OCI-LY1 (cell line): Measurements from ENCODE around the gene MTUS2.

Experiments used
- H2AFZ ChIP-seq: fragments of 200-600 bp; sonication (generic), shearing (Covaris generic); 2 replicates; pipeline ENCODE4 v1.6.0; 2014; ENCODE audit warnings: antibody characterized with exemption, mild to moderate bottlenecking, low read length
- H3F3A ChIP-seq: fragments of 200-600 bp; sonication (generic), shearing (Covaris generic); 2 replicates; pipeline ENCODE4 v1.6.0; 2014; ENCODE audit warnings: mild to moderate bottlenecking, antibody characterized with exemption, low read length, moderate library complexity; ENCODE audit not compliant: insufficient read depth
- H3K27ac ChIP-seq: fragments of 200-600 bp; sonication (generic); 2 replicates; pipeline ENCODE4 v1.5.1; 2014; ENCODE audit warnings: low read length, mixed run types, mild to moderate bottlenecking, low read depth; ENCODE audit not compliant: poor library complexity, severe bottlenecking
- H3K27me3 ChIP-seq: fragments of 200-600 bp; sonication (generic); 2 replicates; pipeline ENCODE4 v1.6.0; 2014; ENCODE audit warnings: antibody characterized with exemption, mild to moderate bottlenecking, low read length, moderate library complexity; ENCODE audit not compliant: insufficient read depth
- H3K36me3 ChIP-seq: fragments of 200-600 bp; sonication (generic); 2 replicates; pipeline ENCODE4 v1.6.1; 2014; ENCODE audit warnings: mild to moderate bottlenecking, antibody characterized with exemption, low read length, moderate library complexity, mixed read lengths; ENCODE audit not compliant: insufficient read depth
- H3K4me1 ChIP-seq: fragments of 200-600 bp; sonication (generic); 2 replicates; pipeline ENCODE4 v1.5.1; 2014; ENCODE audit warnings: mild to moderate bottlenecking, low read length, moderate library complexity; ENCODE audit not compliant: insufficient read depth, severe bottlenecking
- H3K4me2 ChIP-seq: fragments of 200-600 bp; sonication (generic), shearing (Covaris generic); 2 replicates; pipeline ENCODE4 v1.6.1; 2014; ENCODE audit warnings: low read length
- H3K4me3 ChIP-seq: fragments of 200-600 bp; sonication (generic); 2 replicates; pipeline ENCODE4 v1.5.1; 2014; ENCODE audit warnings: low read length, low read depth, mild to moderate bottlenecking, mixed read lengths; ENCODE audit not compliant: poor library complexity, severe bottlenecking
- H3K79me2 ChIP-seq: fragments of 200-600 bp; shearing (Covaris generic); 2 replicates; pipeline ENCODE4 v1.6.1; 2016; ENCODE audit warnings: mixed run types, low read length, mixed read lengths; ENCODE audit not compliant: insufficient read depth
- H3K9ac ChIP-seq: fragments of 200-600 bp; sonication (generic), shearing (Covaris generic); 2 replicates; pipeline ENCODE4 v1.6.1; 2014; ENCODE audit warnings: mild to moderate bottlenecking, low read length, mixed read lengths
- H3K9me2 ChIP-seq: fragments of 200-600 bp; sonication (generic), shearing (Covaris generic); 2 replicates; pipeline ENCODE4 v1.6.1; 2014; ENCODE audit warnings: low read depth, mild to moderate bottlenecking, low read length, mixed read lengths
- H3K9me3 ChIP-seq: fragments of 200-600 bp; shearing (Covaris generic); 2 replicates; pipeline ENCODE4 v1.6.1; 2014; ENCODE audit warnings: low read length, mixed read lengths
- H4K20me1 ChIP-seq: fragments of 200-600 bp; sonication (generic), shearing (Covaris generic); 2 replicates; pipeline ENCODE4 v1.6.0; 2016; ENCODE audit warnings: mild to moderate bottlenecking, low read length; ENCODE audit not compliant: insufficient read depth
- EZH2 ChIP-seq: fragments of 200-600 bp; sonication (generic), shearing (Covaris generic); IDR thresholded peaks from 2 replicates; pipeline ENCODE4 v1.8.0; 2017; ENCODE audit warnings: borderline replicate concordance, mixed run types, mild to moderate bottlenecking, antibody characterized with exemption, low read length, moderate library complexity, mixed read lengths
- TF ChIP-seq, protein P1 (sequence below): fragments of 200-600 bp; sonication (generic), shearing (Covaris generic); IDR thresholded peaks from 2 replicates; pipeline ENCODE4 v1.5.1; 2017; ENCODE audit warnings: mild to moderate bottlenecking, antibody characterized with exemption, low read length, moderate library complexity, mixed read lengths

The MTUS2 gene

DNA sequence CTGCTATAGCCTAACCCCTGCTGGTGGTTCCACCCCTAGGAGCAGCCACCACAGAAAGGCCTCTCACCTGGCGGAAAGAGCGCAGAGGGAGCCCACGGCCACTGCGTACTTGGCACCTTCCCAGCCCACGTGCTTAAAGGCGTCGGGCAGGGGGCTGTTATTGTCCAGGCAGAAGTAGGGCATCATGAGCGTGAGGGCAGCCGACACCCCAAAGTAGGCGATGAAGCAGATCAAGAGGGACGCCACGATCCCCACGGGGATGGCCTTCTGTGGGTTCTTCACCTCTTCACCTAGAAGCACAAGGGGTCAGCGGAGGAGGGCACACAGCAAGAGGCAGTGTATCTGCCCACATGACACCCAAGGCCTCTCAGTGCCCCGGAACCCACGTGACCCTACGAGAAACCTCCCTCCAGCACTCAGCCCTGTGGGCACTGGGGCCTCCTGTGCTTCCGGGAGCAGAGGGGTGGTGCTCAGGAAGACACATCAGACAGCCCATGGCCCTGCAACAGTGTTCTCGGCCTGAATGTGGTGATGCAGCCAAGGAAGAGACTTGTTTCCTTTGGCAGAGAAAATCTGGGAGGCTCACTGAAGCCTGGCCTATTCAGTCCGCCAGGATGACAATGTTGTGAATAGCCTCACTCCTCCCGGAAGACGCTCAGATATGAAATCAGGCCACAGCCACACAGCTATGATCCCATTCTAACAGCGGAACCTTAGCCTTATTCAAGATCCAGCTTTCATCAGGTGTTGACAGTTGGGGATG, 703.2 kb downstream of the MTUS2 start:
- peaks cover 88% of the 10 kb centered on the region for H3K36me3 ChIP-seq
- no peak overlapping the region for H2AFZ ChIP-seq
- no peak overlapping the region for H3K9ac ChIP-seq
- TF ChIP-seq, protein P1, sequence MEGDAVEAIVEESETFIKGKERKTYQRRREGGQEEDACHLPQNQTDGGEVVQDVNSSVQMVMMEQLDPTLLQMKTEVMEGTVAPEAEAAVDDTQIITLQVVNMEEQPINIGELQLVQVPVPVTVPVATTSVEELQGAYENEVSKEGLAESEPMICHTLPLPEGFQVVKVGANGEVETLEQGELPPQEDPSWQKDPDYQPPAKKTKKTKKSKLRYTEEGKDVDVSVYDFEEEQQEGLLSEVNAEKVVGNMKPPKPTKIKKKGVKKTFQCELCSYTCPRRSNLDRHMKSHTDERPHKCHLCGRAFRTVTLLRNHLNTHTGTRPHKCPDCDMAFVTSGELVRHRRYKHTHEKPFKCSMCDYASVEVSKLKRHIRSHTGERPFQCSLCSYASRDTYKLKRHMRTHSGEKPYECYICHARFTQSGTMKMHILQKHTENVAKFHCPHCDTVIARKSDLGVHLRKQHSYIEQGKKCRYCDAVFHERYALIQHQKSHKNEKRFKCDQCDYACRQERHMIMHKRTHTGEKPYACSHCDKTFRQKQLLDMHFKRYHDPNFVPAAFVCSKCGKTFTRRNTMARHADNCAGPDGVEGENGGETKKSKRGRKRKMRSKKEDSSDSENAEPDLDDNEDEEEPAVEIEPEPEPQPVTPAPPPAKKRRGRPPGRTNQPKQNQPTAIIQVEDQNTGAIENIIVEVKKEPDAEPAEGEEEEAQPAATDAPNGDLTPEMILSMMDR = no peak
- TF ChIP-seq EZH2 = no peak
- H3K27ac ChIP-seq = no peak overlapping the region
- H3K27me3 ChIP-seq = no peaks in the 10 kb centered on the region
- no peaks in the 10 kb centered on the region for H3K9me3 ChIP-seq
- H3F3A ChIP-seq = no peaks in the 10 kb centered on the region
- no peaks in the 10 kb centered on the region for H3K79me2 ChIP-seq
- no peak overlapping the region for H3K4me2 ChIP-seq
- H3K9me2 ChIP-seq = no peaks in the 10 kb centered on the region
- no peak overlapping the region for H3K4me3 ChIP-seq
- H4K20me1 ChIP-seq = no peaks in the 10 kb centered on the region
- no peaks in the 10 kb centered on the region for H3K4me1 ChIP-seq

DNA sequence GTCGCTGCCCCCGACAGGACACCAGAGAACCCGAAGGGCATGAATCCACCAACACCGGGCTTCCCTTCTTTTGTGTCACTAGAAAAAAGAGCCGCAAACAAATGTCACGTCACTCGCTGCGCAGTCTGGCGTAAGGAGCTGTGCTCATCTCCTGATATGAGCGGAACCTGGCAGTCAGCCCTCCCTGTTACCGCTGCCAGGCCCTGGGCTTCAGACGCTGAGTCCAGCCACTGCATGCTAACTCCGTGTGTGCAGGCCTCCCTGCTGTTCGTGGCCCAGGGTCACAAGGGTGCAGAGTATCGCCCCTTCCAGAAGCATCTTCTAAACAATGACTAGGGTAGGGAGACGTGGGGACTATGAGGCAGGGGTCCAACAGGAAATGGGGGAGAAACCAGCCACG, 704.0 kb downstream of the MTUS2 start:
- Histone ChIP-seq H3K9me3 (no peaks in the 10 kb centered on the region), H4K20me1 (no peaks in the 10 kb centered on the region), H3K4me1 (no peaks in the 10 kb centered on the region)

DNA sequence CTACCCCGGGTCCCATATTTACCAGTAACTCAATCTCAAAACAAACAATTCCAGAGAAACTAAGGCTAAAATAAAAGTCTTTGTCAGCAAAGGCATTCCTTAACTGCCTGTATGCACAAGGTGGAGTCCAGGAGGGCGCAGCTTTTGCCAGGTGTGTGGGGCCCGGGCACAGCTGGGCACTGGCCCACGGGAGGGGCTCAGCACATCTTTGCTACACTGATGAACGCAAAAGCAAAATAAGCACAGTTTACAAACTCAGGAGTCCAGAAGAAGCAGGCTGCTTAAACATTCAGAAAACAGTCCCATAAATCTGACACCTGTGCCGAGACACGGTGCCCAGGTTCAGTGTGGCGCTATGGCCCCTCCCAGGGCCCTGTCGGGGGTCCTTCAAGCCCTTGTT, 704.5 kb downstream of the MTUS2 start:
- TF ChIP-seq EZH2 = no peak
- TF ChIP-seq, protein P1 = no peak
- Histone ChIP-seq H3K79me2 (no peaks in the 10 kb centered on the region), H3F3A (no peaks in the 10 kb centered on the region), H3K4me3 (no peak overlapping the region), H3K27me3 (no peaks in the 10 kb centered on the region), H3K9me3 (no peaks in the 10 kb centered on the region), H3K4me2 (no peak overlapping the region), H3K4me1 (no peaks in the 10 kb centered on the region), H4K20me1 (no peaks in the 10 kb centered on the region), H3K9ac (no peak overlapping the region), H3K36me3 (peaks cover 88% of the 10 kb centered on the region), H3K27ac (no peak overlapping the region), H3K9me2 (no peaks in the 10 kb centered on the region), H2AFZ (no peak overlapping the region)

More for the DNA sequence above, 704.0 kb downstream of the MTUS2 start:
- no peak for TF ChIP-seq EZH2
- TF ChIP-seq, protein P1 = no peak
- no peaks in the 10 kb centered on the region for H3K9me2 ChIP-seq
- no peaks in the 10 kb centered on the region for H3F3A ChIP-seq
- no peaks in the 10 kb centered on the region for H3K27me3 ChIP-seq
- H3K27ac ChIP-seq = no peak overlapping the region
- H3K79me2 ChIP-seq = no peaks in the 10 kb centered on the region
- no peak overlapping the region for H3K4me2 ChIP-seq
- H3K36me3 ChIP-seq = peaks cover 88% of the 10 kb centered on the region
- H3K4me3 ChIP-seq = no peak overlapping the region
- H3K9ac ChIP-seq = no peak overlapping the region
- H2AFZ ChIP-seq = no peak overlapping the region
